Gastroesophageal sphincter (tissue), 4 donors: ENCODE measurements around the gene COL6A3. TPM values are rescaled to one million over a fixed set of nuclear protein-coding genes. Genes with fewer than 3 reads are reported as not detected.

ENCODE experiments used
- ATAC-seq: fragments of 150-250 bp; one replicate; pipeline ENCODE4 v1.9.1; 2016; ENCODE audit warnings: mild to moderate bottlenecking, moderate library complexity
- H3K27ac ChIP-seq, 4 donors: fragments of 200-600 bp; sonication (generic) in 3 of 4; 1 replicate in 3 of 4; 2 replicates in 1 of 4; pipeline ENCODE4 v1.5.1; 2016 to 2019
- H3K27me3 ChIP-seq: fragments of 200-600 bp; sonication (generic); one replicate; pipeline ENCODE4 v1.5.1; 2019
- H3K36me3 ChIP-seq, 2 donors: fragments of 200-600 bp; sonication (generic); one replicate each; pipeline ENCODE4 v1.5.1; 2019; ENCODE audit warnings: control low read depth in 1 of 2
- H3K4me1 ChIP-seq, 3 donors: fragments of 200-600 bp; sonication (generic); 1 replicate in 2 of 3; 2 replicates in 1 of 3; pipeline ENCODE4 v1.5.1; 2016 to 2019; ENCODE audit warnings: control low read depth in 2 of 3
- H3K4me3 ChIP-seq, 2 donors: fragments of 200-600 bp; sonication (generic); one replicate each; pipeline ENCODE4 v1.5.1; 2019; ENCODE audit warnings: mild to moderate bottlenecking in 1 of 2, moderate library complexity in 1 of 2
- H3K9me3 ChIP-seq, 3 donors: fragments of 200-600 bp; sonication (generic); one replicate each; pipeline ENCODE4 v1.5.1; 2017 to 2019; ENCODE audit warnings: control low read depth in 2 of 3
- EP300 ChIP-seq: sonication (generic); formaldehyde crosslinking; IDR thresholded peaks from one replicate; pipeline ENCODE4 v1.6.1; 2017; ENCODE audit warnings: antibody characterized with exemption, mild to moderate bottlenecking
- POLR2A ChIP-seq, 2 donors: fragments of 450-650 bp; IDR thresholded peaks; one replicate each; pipeline ENCODE4 v1.6.1; 2017; ENCODE audit warnings: antibody characterized with exemption in 2 of 2, mild to moderate bottlenecking in 2 of 2, moderate library complexity in 1 of 2
- POLR2AphosphoS5 ChIP-seq: sonication (generic); formaldehyde crosslinking; IDR thresholded peaks from one replicate; pipeline ENCODE4 v1.6.1; 2017; ENCODE audit warnings: antibody characterized with exemption
- WGBS, 2 donors: methylation state at CpG; one replicate each; pipeline ENCODE4 v1.1.5; 2018; ENCODE audit warnings: low coverage in 1 of 2; 5-methylcytosine and 5-hydroxymethylcytosine counted together
- total RNA-seq, 4 donors: library from RNA; depleted of rRNA; stranded (reverse); fragments of >200 nt; gene quantifications; one replicate each; pipeline ENCODE4 v1.1.0, GENCODE V29; 2016
- TF ChIP-seq, protein P1 (sequence below), 4 experiments: fragments of 200-600 bp in 2 of 4; fragments of 450-650 bp in 2 of 4; sonication (generic) in 1 of 4; IDR thresholded peaks; one replicate each; pipeline ENCODE4 v1.5.1; 2017 to 2019; ENCODE audit warnings: antibody characterized with exemption in 4 of 4, mild to moderate bottlenecking in 2 of 4, moderate library complexity in 2 of 4

Gene COL6A3
- total RNA-seq, 4 donors from 2014 or later: 110 to 421 (median 310) TPM

DNA sequence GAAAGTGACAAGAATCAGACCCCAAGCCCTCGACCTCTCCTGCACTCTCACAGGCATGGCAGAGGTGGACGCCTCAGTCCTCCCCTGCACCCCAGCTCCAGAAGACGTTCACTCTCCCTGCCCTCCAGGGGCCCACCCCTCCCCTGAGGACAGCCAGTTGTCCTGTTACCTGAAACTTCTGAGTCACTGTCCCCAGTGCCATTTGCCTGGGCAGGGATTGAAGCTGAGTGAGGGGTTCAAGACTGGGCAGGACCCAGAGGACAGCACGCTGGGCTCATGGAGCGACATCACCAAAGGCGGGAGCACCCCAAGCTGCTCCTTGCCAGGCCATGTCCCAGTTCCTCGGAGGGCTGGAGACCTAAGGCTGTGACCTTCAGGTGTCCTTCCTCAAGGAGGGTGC, 34.2 kb upstream of the COL6A3 start:
- H3K4me1 ChIP-seq: peaks cover 0 to 35% (median 11%) of the 10 kb centered on the region in 3 donors
- H3K9me3 ChIP-seq: no peaks in the 10 kb centered on the region
- no peaks in the 10 kb centered on the region for H3K36me3 ChIP-seq
- no peak overlapping the region for H3K4me3 ChIP-seq
- no CpG with 5 or more reads among the region's 7 CpGs for WGBS, 2 donors
- TF ChIP-seq POLR2A (IDR thresholded peaks at IDR 0.05): no peak
- TF ChIP-seq, protein P1, sequence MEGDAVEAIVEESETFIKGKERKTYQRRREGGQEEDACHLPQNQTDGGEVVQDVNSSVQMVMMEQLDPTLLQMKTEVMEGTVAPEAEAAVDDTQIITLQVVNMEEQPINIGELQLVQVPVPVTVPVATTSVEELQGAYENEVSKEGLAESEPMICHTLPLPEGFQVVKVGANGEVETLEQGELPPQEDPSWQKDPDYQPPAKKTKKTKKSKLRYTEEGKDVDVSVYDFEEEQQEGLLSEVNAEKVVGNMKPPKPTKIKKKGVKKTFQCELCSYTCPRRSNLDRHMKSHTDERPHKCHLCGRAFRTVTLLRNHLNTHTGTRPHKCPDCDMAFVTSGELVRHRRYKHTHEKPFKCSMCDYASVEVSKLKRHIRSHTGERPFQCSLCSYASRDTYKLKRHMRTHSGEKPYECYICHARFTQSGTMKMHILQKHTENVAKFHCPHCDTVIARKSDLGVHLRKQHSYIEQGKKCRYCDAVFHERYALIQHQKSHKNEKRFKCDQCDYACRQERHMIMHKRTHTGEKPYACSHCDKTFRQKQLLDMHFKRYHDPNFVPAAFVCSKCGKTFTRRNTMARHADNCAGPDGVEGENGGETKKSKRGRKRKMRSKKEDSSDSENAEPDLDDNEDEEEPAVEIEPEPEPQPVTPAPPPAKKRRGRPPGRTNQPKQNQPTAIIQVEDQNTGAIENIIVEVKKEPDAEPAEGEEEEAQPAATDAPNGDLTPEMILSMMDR (IDR thresholded peaks at IDR 0.05): no peak
- no peaks in the 10 kb centered on the region for H3K27me3 ChIP-seq
- no peak for ATAC-seq
- H3K27ac ChIP-seq: peak overlapping the region in 2 of 4 donors; percentile 69 to 78

DNA sequence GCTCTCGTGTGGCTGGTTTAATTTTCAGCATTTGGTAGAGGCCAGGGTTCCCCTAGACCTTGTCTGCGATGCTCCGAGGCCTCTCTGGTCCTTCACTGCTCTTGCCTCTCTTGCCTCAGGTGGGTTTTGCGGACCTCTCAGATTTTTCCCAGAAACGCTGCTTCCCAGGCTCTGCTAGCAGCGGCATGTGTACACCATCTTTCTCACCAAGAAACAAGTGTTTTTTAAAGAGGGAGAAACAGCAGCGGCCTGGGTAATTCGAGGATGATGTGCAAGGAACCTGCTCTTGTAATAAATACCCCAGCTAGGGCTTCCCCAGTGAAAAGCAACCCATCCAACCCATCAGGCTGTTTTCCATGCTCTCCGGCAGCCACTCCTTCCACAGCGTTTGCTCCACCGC, 33.5 kb upstream of the COL6A3 start:
- Histone ChIP-seq H3K9me3 (no peaks in the 10 kb centered on the region), H3K4me3 (no peak overlapping the region), H3K36me3 (no peaks in the 10 kb centered on the region), H3K27me3 (no peaks in the 10 kb centered on the region), H3K4me1 (peaks cover 0 to 35% (median 11%) of the 10 kb centered on the region in 3 donors), H3K27ac (no peak overlapping the region)
- TF ChIP-seq POLR2A (IDR thresholded peaks at IDR 0.05) (no peak), POLR2AphosphoS5 (no peak), EP300 (no peak)
- TF ChIP-seq, protein P1 (IDR thresholded peaks at IDR 0.05): no peak
- ATAC-seq: no peak
- WGBS, 2 donors: 94 to 100% methylated on average over 7 to 9 of the region's 11 CpGs

DNA sequence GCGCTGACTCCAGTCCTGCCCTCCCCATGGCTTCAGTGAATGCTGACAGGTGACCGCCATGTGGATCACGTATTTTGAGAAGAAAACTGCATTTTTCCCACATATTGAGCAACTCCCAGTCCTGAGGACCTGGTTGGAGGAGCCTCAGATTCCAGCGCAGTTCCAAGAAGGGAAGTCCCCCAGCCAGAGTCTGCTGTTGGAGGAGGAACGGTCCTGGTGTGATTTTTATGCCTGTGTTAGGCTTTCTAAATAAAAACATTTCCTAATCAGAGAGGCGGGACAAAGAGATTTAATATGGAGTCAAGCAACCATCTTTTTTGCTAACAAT, 32.3 kb upstream of the COL6A3 start:
- TF ChIP-seq EP300: no peak
- TF ChIP-seq POLR2A (IDR thresholded peaks at IDR 0.05): no peak
- TF ChIP-seq POLR2AphosphoS5: no peak
- TF ChIP-seq, protein P1 (IDR thresholded peaks at IDR 0.05): no peak
- Histone ChIP-seq H3K27me3 (no peaks in the 10 kb centered on the region), H3K4me3 (no peak overlapping the region), H3K36me3 (no peaks in the 10 kb centered on the region), H3K27ac (no peak overlapping the region), H3K9me3 (no peaks in the 10 kb centered on the region), H3K4me1 (peaks cover 0 to 41% (median 11%) of the 10 kb centered on the region in 3 donors)
- WGBS, 2 donors: 52 to 94% methylated on average over 3 of the region's 6 CpGs
- ATAC-seq: no peak

DNA sequence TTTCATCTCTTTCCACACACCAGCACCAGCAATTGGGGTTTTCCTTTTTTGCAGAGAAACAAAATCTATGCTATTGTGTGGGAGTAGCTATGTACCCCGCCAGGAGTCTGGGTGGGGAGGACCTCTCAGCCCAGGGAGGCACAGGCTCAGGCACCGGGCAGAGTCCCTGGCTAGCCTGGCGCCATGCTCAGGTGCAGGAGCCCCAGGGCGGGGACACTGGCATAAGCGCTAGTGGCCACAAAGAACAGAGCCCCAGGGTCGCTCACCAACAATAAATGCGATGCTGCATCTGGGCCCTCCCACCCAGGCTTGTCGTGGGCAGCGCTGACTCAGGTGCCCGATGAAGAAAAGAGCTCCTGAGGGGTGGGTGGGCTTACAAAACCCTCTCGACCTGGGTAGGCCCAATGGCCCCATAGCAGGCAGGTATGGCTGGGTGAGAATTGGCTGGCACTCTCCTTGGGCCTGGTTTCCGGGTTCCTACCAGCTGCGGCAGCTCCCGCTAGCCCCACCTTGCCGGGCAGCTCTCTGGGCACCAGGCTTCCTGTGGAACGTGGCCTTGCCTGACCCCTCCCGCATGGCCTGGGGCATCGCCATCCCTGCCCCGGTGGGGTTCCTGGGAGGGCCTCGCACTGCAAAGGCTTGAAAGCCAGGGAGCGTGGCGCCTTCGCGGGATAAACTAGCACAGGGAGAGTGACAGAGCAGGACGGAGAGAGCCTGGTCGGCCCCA, 31.8 kb upstream of the COL6A3 start:
- Histone ChIP-seq H3K27me3 (no peaks in the 10 kb centered on the region), H3K4me3 (no peak overlapping the region), H3K9me3 (no peaks in the 10 kb centered on the region), H3K4me1 (peaks cover 0 to 42% (median 11%) of the 10 kb centered on the region in 3 donors), H3K36me3 (no peaks in the 10 kb centered on the region), H3K27ac (no peak overlapping the region)
- no peak for TF ChIP-seq EP300
- no peak for TF ChIP-seq POLR2A (IDR thresholded peaks at IDR 0.05)
- TF ChIP-seq, protein P1 (IDR thresholded peaks at IDR 0.05): no peak
- no peak for TF ChIP-seq POLR2AphosphoS5
- no peak for ATAC-seq
- 50% methylated on average over 1 of the region's 26 CpGs; no CpG with 5 or more reads in 1 of the 2 donors for WGBS, 2 donors

DNA sequence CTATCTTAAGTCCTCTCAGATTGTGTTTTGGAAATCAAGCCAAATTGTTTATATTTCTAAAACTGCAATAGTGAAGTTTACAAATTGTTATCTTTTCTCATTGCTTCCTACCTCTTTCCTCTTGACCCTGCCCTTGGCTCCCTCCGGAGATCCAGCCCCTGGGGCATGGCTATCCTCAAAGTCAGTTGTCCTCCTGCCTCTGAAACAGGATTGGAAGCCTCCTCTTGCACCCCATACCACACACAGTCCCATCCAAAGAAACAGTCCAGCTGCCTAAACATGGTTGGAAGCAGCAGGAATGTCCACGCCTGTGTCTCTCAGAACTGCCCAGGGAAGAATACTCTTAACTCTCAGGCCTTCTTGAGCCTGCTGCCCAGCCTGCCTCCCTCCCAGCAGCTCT, 30.1 kb upstream of the COL6A3 start:
- TF ChIP-seq, protein P1 (IDR thresholded peaks at IDR 0.05): no peak
- TF ChIP-seq POLR2AphosphoS5 (no peak), EP300 (no peak), POLR2A (IDR thresholded peaks at IDR 0.05) (no peak)
- 57 to 80% methylated on average over 1 to 2 of the region's 2 CpGs for WGBS, 2 donors
- Histone ChIP-seq H3K27ac (no peak overlapping the region), H3K4me3 (no peak overlapping the region), H3K9me3 (peaks cover 0 to 5% (median 0%) of the 10 kb centered on the region in 3 donors), H3K4me1 (peaks cover 0 to 25% (median 1%) of the 10 kb centered on the region in 3 donors), H3K27me3 (no peaks in the 10 kb centered on the region), H3K36me3 (no peaks in the 10 kb centered on the region)
- ATAC-seq: no peak
